Uterus (tissue), 2 donors: ENCODE measurements around the gene BNC2.

ENCODE experiments used
- CTCF ChIP-seq, 4 experiments: fragments of 200-600 bp in 2 of 4; fragments of 450-650 bp in 2 of 4; sonication (generic) in 2 of 4; IDR thresholded peaks; one replicate each; pipeline ENCODE4 v1.5.1; 2016 to 2019; ENCODE audit warnings: antibody characterized with exemption in 4 of 4, mild to moderate bottlenecking in 2 of 4, moderate library complexity in 1 of 4
- POLR2A ChIP-seq, 2 donors: fragments of 450-650 bp; IDR thresholded peaks; one replicate each; pipeline ENCODE4 v1.6.1; 2016; ENCODE audit warnings: antibody characterized with exemption in 2 of 2, mild to moderate bottlenecking in 1 of 2, moderate library complexity in 1 of 2

GRCh38 chr9:16386007-16386826 is 484.3 kb downstream of the BNC2 start:
- TF ChIP-seq CTCF (IDR thresholded peaks at IDR 0.05) (no peak), POLR2A (IDR thresholded peaks at IDR 0.05) (no peak)
